Lower leg skin (tissue), 3 donors: ENCODE measurements around the gene FNDC3B.

Experiments
- POLR2A ChIP-seq, 2 donors: fragments of 450-650 bp; IDR thresholded peaks; one replicate each; pipeline ENCODE4 v1.6.1; 2016 to 2017; ENCODE audit warnings: antibody characterized with exemption in 2 of 2, mild to moderate bottlenecking in 1 of 2, moderate library complexity in 1 of 2
- TF ChIP-seq, protein P1 (sequence below), 3 donors: fragments of 450-650 bp; IDR thresholded peaks; one replicate each; pipeline ENCODE4 v1.5.1; 2016; ENCODE audit warnings: antibody characterized with exemption in 3 of 3, mild to moderate bottlenecking in 3 of 3, moderate library complexity in 2 of 3

DNA sequence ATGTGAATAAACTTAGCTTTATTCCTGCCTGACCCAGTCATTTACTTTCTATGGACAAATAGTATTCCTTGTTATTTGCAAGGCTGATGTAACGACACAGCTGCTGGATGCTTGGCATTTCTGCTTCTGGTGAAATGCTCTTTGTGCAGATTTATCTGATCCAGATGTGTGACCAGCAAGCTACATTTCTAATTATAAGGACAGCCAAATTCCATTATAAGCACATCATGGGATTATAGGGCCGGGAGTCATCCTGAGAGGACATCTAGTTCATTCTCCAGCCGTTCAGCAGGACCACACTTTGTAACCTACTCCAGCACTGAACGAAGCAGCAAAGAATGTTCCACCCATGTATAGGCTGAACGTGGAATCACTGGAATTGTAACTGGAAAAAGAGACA lies 42.9 kb downstream of the FNDC3B start:
- TF ChIP-seq, protein P1, sequence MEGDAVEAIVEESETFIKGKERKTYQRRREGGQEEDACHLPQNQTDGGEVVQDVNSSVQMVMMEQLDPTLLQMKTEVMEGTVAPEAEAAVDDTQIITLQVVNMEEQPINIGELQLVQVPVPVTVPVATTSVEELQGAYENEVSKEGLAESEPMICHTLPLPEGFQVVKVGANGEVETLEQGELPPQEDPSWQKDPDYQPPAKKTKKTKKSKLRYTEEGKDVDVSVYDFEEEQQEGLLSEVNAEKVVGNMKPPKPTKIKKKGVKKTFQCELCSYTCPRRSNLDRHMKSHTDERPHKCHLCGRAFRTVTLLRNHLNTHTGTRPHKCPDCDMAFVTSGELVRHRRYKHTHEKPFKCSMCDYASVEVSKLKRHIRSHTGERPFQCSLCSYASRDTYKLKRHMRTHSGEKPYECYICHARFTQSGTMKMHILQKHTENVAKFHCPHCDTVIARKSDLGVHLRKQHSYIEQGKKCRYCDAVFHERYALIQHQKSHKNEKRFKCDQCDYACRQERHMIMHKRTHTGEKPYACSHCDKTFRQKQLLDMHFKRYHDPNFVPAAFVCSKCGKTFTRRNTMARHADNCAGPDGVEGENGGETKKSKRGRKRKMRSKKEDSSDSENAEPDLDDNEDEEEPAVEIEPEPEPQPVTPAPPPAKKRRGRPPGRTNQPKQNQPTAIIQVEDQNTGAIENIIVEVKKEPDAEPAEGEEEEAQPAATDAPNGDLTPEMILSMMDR (IDR thresholded peaks at IDR 0.05): no peak
- no peak for TF ChIP-seq POLR2A (IDR thresholded peaks at IDR 0.05)
